Islet of Langerhans (tissue), 1 donor: ENCODE results near the gene VWA2.

ENCODE experiments used
- FAIRE-seq: peaks from one replicate; lab custom pipeline; 2011; peaks lifted over from hg19 to GRCh38; lab: Jason Lieb, UNC

Gene VWA2

DNA sequence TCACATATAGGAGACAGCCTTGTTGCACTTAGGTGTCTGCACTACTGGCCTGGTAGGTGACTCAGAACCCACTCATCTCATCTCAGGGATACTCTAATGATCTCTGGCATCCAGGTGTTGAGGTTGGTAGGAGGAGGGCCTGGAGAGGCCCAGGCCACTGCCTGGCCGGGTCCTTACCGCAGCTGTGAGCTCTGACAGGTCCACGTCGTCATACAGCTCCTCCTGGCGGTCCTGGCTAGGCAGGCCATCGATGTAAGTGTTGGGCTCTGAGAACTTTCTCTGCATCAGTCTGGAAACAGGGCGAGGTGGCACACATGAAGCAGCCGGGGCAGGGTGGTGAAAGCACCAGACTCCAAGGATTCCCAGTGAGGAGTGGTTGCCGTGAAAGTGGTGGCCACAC lies 62.1 kb downstream of the VWA2 start:
- no peak for FAIRE-seq

DNA sequence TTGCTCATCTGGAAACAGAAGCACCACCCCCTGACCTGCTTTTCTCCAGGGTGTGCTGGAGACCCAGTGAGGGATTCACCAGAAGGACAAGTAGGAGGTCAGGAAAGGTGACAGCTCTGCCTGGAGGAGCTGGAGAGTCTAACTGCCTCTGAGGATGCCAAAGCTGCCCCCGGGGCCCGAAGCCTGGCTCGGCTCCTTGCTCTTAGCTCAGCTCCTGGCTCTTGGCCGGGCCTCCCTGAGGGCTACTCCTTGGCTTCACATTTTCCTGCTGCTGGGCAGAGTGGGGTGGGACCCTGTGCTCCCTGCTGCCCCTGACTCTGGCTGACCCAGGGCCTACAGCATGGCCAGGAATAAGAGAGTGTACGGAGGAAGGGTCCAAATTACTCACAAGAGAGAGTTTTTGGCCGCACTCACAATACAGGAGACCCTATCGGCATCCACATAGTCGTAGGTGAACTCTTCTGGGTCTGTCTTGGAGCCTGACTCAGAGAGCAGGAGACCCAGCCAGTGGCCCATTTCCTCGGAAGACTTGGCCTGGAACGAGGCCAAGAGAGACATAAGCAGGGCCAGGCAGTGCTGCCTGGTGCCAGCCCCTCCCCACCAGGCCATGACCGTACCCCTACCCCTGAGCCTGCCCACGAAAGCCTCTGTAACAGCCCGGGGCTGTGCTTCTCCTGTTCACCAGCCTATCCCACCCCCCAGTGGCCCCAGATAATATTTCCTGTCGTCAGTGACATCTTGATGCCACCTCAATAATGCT lies 63.1 kb downstream of the VWA2 start:
- FAIRE-seq = no peak

DNA sequence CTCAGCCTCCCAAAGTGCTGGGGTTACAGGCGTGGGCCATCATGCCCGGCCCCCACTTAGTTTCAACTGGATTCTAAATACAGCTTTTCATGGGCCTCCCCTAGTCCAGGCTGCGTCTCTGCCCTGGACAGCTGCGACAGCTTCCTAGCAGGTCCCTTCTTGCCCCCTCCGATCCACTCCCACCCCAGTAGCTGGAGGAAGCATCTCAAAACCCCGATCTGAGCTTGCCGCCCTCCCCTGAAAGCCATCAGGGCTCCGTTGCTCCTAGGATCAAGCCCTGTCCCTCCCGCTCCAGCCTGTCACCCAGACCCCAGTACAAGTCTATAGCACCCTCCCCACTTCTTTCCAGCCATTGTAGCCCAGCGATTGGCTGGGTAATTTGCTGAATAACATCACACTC lies 64.5 kb downstream of the VWA2 start:
- no peak for FAIRE-seq

DNA sequence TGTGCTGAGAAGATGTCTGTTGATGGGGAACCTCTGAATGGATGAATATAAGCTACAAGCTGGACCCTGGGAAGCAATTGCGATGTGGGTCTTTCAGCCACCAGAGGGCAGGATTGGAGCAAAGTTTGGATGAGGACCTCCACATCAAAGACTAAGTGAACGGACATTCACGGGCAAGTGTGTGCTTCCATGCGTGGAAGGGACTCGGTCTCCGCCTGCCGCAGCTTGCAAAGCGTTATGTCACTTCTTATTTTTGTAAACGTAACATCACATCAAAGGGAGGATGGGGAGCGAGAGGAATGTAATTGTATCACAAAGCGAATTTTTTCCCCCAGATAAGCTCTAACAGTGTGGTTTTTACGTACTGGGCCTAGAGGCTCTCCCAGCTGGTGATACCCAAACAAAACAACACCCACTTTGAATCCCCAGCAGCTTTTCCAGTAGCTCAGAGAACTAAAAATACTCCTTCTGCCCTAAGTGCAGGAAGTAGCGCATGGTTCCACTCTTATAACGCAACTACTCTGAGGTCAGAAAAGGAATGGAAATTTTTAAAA lies 65.0 kb downstream of the VWA2 start:
- FAIRE-seq = peak; percentile 93

DNA sequence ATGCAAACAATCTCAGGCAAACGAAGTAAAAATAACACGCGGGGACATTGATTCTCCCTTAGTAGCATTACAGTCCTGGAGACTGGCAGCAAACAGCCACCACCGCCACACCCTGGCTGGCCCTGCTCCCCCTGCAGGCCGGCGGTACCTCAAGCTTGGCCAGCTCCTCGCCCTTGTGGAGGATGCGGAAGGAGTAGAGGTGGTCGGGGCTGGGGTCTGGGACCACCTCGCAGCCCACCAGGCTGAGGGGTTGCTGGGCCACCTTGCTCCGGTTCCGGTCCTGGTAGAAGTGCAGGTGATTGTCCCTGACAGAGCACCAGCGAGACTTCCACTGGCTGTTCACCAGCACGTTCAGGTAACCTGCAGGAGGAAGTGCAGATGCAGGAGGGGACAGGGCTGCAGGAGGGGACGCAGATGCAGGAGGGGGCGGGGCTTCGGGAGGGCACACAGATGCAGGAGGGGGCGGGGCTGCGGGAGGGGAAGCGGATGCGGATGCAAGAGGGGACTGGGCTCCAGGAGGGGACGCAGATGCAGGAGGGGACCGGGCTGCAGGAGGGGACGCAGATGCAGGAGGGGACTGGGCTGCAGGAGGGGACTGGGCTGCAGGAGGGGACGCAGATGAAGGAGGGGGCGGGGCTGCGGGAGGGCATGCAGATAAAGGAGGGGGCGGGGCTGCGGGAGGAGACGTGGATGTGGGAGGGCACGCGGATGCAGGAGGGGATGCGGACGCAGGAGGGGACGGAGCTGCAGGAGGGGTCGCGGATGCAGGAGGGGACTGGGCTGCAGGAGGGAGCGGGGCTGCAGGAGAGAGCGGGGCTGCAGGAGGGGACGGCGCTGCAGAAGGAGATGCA lies 65.7 kb downstream of the VWA2 start:
- no peak for FAIRE-seq

DNA sequence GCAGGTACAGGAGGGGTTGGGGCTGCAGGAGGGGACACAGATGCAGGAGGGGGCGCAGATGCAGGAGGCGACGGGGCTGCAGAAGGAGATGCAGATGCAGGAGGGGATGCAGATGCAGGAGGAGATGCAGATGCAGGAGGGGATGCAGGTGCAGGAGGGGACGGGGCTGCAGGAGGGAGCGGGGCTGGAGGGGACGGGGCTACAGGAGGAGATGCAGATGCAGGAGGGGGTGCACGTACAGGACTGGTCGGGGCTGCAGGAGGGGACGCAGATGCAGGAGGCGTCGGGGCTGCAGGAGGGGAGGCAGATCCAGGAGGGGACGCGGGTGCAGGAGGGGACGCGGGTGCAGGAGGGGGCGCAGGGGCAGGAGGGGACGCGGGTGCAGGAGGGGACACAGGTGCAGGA lies 66.5 kb downstream of the VWA2 start:
- no peak for FAIRE-seq

DNA sequence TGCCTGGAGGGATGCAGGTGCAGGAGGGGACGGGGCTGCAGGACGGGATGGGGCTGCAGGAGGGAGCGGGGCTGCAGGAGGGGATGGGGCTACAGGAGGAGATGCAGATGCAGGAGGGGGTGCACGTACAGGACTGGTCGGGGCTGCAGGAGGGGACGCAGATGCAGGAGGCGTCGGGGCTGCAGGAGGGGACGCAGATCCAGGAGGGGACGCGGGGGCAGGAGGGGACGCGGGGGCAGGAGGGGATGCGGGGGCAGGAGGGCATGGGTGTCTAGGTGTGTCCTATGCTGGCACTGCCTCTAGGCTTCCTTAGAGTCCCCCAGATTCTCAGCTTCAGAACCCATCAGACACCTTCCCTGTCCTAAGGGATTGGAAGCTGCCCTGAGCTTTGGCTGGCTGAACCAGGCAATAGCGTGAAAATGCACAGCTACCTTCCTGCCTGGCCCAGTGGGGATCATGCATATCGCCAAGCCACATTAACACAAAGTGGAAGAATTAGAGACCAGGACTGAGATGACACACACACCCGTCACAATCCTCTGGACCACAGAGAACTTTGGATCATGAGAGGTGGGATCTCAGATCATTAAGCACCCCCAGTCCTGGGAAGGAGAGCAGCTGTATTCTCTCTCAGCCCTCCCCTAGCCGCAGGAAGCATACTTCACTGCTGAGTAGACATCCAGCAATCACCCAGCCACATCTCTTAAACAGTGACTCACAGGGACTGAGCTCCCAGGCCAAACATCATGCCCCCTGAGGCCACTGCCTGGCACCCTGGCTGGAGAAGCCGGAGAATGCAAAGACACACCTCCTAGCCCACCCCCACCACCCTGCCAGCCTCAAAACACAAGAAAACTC lies 67.3 kb downstream of the VWA2 start:
- FAIRE-seq = no peak

DNA sequence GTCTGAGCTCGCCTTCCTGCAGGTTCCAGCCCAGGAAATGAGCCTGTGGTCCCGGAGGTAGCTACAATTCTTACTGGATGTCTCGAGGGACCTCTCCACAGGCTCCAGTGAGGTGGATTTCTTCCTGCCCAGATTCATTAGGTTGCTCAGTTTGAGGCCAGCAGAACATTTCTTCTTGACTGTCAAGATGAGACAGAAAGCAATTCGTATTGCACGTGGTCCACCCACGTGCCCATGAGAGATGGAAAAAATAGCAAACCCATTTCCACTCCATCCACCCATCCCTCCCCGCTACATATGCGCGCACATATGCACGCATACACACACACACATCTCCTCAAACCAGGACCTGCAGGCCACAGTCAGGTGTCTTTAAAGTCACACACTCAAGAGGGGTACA lies 68.7 kb downstream of the VWA2 start:
- no peak for FAIRE-seq

DNA sequence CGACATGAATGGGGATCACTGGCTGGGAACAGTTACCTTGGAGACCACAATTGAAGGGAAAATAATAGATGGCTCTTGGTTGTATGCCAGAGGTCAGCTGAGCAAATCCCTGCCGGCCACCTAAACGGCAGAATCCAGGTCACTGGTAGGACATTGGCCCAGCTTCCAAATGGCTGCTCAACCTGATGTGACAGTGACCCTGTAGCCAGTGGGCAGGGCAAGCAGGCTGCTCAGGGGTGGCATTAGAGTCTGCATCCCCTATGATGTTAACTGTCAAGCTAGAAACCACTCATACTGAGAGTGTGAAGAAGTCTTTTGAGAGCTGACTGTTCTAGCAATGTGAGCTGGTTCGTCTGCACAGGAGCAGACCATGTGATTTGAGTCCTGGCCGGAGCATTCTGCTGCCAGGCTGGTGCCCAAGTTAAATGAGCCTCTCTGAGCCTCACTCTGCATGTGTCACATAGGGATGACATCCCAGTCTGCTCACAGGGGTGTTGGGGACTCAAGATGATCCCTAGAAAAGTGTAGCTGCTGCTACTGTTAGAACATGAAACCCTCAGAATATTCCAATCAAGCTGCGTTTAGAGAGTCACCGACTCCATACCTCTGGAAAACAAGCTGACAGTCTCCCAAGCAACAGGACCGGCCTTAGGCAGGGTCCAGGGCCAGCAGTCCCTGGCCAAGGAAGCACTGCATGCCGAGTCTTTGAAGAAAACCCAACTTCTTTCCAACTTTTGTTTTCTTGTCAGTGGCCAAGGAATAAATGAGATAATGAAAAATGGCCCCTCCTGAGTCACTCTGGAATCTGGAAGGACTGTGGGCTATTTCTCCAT lies 69.7 kb downstream of the VWA2 start:
- FAIRE-seq = no peak

DNA sequence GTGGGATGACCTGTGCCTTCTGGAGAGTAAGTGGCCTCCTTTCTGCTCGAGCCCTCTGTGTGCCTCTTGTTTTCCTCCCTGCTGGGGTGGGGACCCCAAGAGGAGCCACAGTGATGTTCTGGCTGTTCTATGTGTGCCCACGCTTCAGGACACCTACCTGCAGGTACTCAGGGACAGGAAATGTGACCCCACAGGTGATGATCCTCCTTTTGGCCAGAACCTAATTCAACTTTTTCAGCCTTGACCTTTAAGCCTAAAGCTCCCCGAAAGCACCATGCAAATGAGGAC lies 70.3 kb downstream of the VWA2 start:
- no peak for FAIRE-seq

DNA sequence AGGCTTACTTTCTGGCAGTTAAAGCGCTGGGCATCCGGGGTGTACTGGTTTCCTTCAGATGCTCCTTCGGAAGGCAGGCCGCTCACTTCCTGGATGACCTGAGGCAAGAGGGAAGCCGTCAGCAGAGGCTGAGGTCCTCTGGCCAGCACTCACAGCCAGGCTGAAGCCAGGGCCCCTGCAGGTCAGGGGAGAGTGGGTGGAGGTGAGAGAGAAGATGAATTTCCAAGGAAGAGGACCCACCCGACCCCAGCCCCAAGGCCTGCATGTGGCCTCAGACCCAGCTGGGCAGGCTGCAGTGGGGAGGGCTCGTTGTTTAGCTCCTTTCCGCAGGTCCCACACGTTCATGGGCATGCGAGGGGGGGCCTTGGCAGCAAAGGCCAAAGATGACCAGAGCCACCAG lies 71.3 kb downstream of the VWA2 start:
- FAIRE-seq = no peak

DNA sequence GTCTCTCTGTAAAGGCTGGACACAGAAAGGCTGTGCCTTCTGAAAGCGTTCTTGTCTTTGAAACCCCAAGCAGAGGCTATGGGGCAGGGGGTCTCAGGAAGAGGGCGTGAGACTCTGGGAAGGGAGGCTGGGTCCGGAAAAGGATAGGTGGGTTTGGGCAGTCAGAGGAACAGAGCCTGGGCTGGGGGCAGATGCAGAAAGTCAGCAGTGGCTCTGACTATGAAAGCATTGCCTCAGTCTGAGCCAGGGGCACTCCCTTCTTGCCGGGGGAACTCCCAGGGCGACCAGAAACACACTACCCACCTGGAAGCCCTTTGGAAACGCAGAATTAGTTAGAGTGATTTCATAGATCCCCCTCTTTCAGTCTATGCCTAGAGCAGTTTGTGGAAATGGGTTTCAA lies 72.0 kb downstream of the VWA2 start:
- FAIRE-seq = no peak

DNA sequence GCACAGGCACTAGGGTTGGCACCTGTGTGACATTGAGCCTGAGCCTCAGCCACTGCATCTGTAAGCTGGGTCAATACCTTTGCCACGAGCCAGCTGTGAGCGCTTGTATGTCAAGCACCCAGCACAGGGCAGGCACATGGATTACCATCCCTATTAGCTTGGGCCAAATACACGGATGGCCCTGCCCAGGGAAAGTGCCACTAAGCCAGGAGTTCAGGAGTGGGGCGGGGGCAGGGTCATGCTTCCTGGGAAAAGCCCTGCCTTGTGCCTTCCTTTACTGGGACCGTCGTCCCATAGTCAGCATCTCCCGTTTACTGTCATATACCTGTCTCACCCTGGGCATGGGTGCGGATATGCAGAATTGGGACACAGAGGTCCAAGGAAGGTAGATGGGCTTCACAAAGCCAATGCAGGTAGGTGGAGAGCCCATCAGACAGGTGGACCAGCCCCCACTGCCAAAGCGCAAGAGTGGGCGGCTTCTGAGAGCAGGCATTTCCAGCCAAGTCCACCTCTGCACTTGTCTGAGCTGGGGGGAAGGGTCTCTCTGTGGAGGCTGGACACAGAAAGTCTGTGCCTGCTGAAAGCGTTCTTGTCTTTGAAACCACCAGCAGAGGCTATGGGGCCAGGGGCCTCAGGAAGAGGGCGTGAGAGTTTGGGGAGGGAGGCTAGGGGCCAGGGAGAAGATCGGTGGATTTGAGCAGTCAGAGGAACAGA lies 72.6 kb downstream of the VWA2 start:
- no peak for FAIRE-seq

DNA sequence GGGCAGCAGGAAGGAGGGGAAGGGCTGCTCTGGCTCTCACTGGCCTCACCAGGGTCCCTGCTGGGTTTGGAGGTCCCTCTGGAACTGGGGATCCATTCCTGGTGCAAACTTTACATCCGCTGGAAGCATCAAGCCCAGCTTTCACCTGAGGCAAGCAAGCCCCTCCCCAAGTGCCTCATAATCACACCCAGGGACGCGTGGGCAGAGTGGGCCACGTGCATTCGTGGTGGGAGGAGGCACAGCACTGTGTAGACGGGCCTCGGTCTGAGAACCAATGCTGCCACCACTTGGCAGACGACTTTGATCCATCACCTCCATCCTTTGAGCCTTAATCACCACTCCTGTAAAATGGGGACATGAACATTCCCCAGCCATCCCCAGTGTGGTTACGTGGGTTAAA lies 74.1 kb downstream of the VWA2 start:
- no peak for FAIRE-seq

DNA sequence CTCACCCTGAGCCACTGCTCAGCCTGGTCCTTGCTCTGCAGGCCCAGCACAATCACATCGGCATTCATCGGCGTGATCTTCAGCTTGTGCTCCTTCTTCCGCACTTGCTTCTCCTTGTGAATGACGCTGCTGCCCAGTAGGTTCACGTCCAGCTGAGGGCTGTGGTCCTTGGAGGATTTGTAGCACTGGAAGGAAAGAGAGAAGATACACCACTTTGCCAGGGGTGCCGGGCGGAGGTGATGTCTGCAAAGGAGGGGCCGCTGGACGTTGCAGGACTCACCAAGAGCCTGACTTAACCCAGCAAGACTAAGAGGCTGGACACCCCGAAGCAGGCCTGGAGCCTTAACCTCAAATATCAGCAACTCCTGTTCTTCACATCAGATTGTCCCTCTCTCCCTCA lies 74.8 kb downstream of the VWA2 start:
- FAIRE-seq = no peak

DNA sequence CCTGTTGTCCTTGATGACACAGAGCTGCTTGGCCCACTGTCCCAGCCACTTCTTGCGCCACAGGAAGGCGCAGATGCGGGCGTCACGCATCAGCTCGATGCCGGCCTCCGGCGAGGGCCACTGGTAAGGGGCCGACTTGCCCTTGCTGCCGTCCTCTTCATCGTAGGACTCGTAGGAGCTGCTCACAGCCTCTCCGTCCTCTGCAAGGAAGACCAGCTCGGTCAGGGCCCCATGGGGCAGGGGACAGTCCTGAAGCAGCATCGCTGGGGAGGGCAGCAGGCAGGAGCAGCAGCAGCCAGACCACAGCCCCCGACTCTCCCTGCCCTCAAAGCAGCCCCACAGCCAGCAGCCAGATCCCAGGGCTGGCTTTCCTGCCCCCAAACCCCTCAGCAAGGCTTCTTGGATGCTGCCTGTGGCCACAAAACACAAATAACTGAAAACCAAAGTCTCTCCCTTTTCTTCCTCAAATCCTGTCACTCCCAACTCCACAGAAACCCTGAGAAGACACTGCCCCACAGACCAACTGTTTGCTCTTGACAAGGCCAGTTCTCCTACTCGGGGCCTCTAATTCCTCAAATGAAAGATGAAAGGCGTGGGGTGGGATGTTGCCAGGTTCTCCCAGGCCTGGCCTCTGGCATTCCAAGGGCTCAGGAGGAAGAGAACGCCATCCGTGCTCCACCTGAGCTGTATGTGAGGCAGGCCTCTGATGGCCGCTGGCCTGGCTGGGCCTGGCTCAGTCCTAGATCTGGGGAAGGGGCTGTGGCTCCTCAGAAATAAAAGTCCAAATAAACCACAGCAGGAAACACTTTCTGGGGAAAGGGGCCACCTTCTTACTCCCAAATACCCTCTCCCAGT lies 76.7 kb downstream of the VWA2 start:
- FAIRE-seq = no peak

DNA sequence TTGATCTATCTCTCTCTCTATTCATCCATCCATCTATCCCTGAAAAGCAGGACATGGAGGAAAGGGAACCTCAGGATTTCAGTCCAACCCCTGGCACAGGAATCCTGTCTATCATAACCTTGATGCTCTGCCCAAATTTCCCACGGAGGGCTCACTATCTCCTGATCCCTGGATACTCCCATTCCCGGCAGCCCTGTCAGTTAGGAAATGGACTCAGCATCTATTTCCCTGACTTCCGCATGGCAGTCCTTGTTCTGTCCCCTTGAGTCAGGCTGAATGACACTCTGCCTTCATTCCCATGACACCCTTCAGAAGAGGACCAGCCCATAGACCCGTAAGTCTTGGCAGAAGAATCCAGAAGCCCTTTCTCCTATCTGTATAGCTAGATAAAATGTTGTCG lies 77.7 kb downstream of the VWA2 start:
- no peak for FAIRE-seq

DNA sequence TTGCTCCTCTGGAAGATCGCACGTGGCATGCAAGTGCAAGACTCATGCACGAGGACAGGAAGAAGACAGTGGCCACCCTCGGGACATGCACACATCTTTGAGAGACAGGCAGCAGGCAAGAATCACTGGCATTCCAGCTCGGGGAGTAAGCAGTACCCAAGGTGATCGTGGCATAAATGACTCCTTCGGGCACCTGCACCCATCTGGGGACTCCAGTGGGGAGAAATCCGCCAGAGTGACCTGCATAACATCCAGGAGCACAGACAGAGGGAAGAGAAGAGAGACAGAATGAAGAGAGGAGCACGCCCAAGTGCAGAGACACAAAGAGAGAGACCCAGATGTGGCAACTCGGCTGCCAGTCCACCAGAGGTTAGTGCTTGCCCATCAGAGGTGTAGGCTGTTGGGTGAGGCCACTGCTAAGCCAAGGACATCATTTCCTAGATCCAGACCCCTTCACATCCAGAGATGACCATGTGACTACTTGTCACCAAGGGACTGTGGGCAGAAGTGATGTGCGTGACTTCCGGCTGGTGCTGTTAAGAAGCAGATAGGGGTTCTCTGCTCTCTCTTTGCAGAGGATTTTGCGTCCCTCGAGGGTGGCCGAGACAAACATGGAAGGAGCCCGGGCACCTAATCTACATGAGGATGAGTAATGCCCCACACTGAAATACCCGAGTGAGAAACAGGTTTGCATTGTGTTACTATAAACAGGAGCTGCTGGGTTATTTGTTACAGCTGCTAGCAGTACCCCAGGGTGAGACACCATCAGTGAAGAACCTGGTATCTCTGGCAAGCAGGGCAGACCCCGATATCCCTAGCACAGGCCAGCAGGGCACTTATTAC lies 80.6 kb downstream of the VWA2 start:
- FAIRE-seq = no peak
